Peyer's patch (tissue), 4 donors: ENCODE data around the gene BIRC6. TPM values are rescaled to one million over a fixed set of nuclear protein-coding genes. Genes with fewer than 3 reads are reported as not detected.

Experiments
- DNase-seq, 3 donors: peaks; one replicate each; pipeline ENCODE4 v3.0.0-alpha.2; 2017 to 2019
- H3K27ac ChIP-seq, 4 donors: fragments of 200-600 bp; sonication (generic); one replicate each; pipeline ENCODE4 v1.5.1; 2016 to 2019
- H3K27me3 ChIP-seq, 2 donors: fragments of 200-600 bp; sonication (generic); one replicate each; pipeline ENCODE4 v1.5.1; 2019
- H3K36me3 ChIP-seq, 3 donors: fragments of 200-600 bp; sonication (generic); one replicate each; pipeline ENCODE4 v1.5.1; 2016 to 2019
- H3K4me1 ChIP-seq, 4 donors: fragments of 200-600 bp; sonication (generic); one replicate each; pipeline ENCODE4 v1.5.1; 2016 to 2019
- H3K4me3 ChIP-seq, 4 donors: fragments of 200-600 bp; sonication (generic); 1 replicate in 3 of 4; 2 replicates in 1 of 4; pipeline ENCODE4 v1.5.1; 2016 to 2019; ENCODE audit warnings: mild to moderate bottlenecking in 1 of 4
- H3K9me3 ChIP-seq, 4 donors: fragments of 200-600 bp; sonication (generic); one replicate each; pipeline ENCODE4 v1.5.1; 2016 to 2019; ENCODE audit warnings: mild to moderate bottlenecking in 1 of 4
- CTCF ChIP-seq, 6 experiments: fragments of 450-650 bp in 4 of 6; fragments of 200-600 bp in 2 of 6; sonication (generic) in 1 of 6; IDR thresholded peaks; one replicate each; pipeline ENCODE4 v1.5.1; 2017 to 2019; ENCODE audit warnings: antibody characterized with exemption in 6 of 6, mild to moderate bottlenecking in 3 of 6, moderate library complexity in 1 of 6
- POLR2A ChIP-seq, 2 donors: fragments of 450-650 bp; IDR thresholded peaks; one replicate each; pipeline ENCODE4 v1.5.1; 2017; ENCODE audit warnings: antibody characterized with exemption in 2 of 2, mild to moderate bottlenecking in 2 of 2, moderate library complexity in 2 of 2
- total RNA-seq, 4 donors: library from RNA; depleted of rRNA; stranded (reverse); fragments of >200 nt; gene quantifications; one replicate each; pipeline ENCODE4 v1.1.0, GENCODE V29; 2016

Gene BIRC6
- total RNA-seq, 4 donors from 2014 or later = 133 to 237 (median 214) TPM

- Histone ChIP-seq H3K4me1 (no peaks in the 10 kb centered on the region), H3K36me3 (peaks cover 0 to 69% (median 0%) of the 10 kb centered on the region in 3 donors)
These were observed 27.7 kb downstream of the BIRC6 start for GRCh38 chr2:32384529-32384928.

GRCh38 chr2:32386739-32387138 is 29.9 kb downstream of the BIRC6 start:
- no peak overlapping the region for H3K4me3 ChIP-seq
- H3K36me3 ChIP-seq = peaks cover 0 to 74% (median 0%) of the 10 kb centered on the region in 3 donors
- H3K9me3 ChIP-seq = no peaks in the 10 kb centered on the region
- no peak for DNase-seq
- TF ChIP-seq POLR2A (IDR thresholded peaks at IDR 0.05) (no peak), CTCF (IDR thresholded peaks at IDR 0.05) (no peak)
- H3K4me1 ChIP-seq = no peaks in the 10 kb centered on the region
- no peaks in the 10 kb centered on the region for H3K27me3 ChIP-seq
- H3K27ac ChIP-seq = no peak overlapping the region

More at GRCh38 chr2:32384529-32384928, 27.7 kb downstream of the BIRC6 start:
- no peak for DNase-seq
- H3K27me3 ChIP-seq = no peaks in the 10 kb centered on the region
- H3K9me3 ChIP-seq = no peaks in the 10 kb centered on the region
- no peak for TF ChIP-seq CTCF (IDR thresholded peaks at IDR 0.05)
- TF ChIP-seq POLR2A (IDR thresholded peaks at IDR 0.05) = no peak
- H3K27ac ChIP-seq = no peak overlapping the region
- H3K4me3 ChIP-seq = no peak overlapping the region

- H3K4me1 ChIP-seq = no peaks in the 10 kb centered on the region
- H3K27ac ChIP-seq = no peak overlapping the region
- H3K36me3 ChIP-seq = peaks cover 0 to 72% (median 0%) of the 10 kb centered on the region in 3 donors
- H3K27me3 ChIP-seq = no peaks in the 10 kb centered on the region
- TF ChIP-seq CTCF (IDR thresholded peaks at IDR 0.05) (no peak), POLR2A (IDR thresholded peaks at IDR 0.05) (no peak)
- no peak for DNase-seq
- H3K9me3 ChIP-seq = no peaks in the 10 kb centered on the region
- H3K4me3 ChIP-seq = no peak overlapping the region
These were observed 42.4 kb downstream of the BIRC6 start for GRCh38 chr2:32399221-32399620.

- DNase-seq = no peak
- H3K36me3 ChIP-seq = peaks cover 0 to 71% (median 0%) of the 10 kb centered on the region in 3 donors
- no peak for TF ChIP-seq POLR2A (IDR thresholded peaks at IDR 0.05)
- no peak for TF ChIP-seq CTCF (IDR thresholded peaks at IDR 0.05)
These were observed 45.3 kb downstream of the BIRC6 start for GRCh38 chr2:32402091-32402490.

GRCh38 chr2:32403782-32404181 is 47.0 kb downstream of the BIRC6 start:
- Histone ChIP-seq H3K36me3 (peaks cover 0 to 71% (median 0%) of the 10 kb centered on the region in 3 donors), H3K4me1 (no peaks in the 10 kb centered on the region), H3K27ac (no peak overlapping the region), H3K9me3 (no peaks in the 10 kb centered on the region), H3K27me3 (no peaks in the 10 kb centered on the region), H3K4me3 (no peak overlapping the region)
- DNase-seq = no peak
- TF ChIP-seq CTCF (IDR thresholded peaks at IDR 0.05) (no peak), POLR2A (IDR thresholded peaks at IDR 0.05) (no peak)

More at GRCh38 chr2:32402091-32402490, 45.3 kb downstream of the BIRC6 start:
- Histone ChIP-seq H3K4me3 (no peak overlapping the region), H3K4me1 (no peaks in the 10 kb centered on the region), H3K9me3 (no peaks in the 10 kb centered on the region), H3K27me3 (no peaks in the 10 kb centered on the region), H3K27ac (no peak overlapping the region)

GRCh38 chr2:32404691-32405090 is 47.9 kb downstream of the BIRC6 start:
- peaks cover 0 to 69% (median 0%) of the 10 kb centered on the region in 3 donors for H3K36me3 ChIP-seq
- no peaks in the 10 kb centered on the region for H3K9me3 ChIP-seq
- no peak for DNase-seq
- H3K4me3 ChIP-seq = no peak overlapping the region
- H3K4me1 ChIP-seq = no peaks in the 10 kb centered on the region
- H3K27ac ChIP-seq = no peak overlapping the region
- H3K27me3 ChIP-seq = no peaks in the 10 kb centered on the region
- no peak for TF ChIP-seq CTCF (IDR thresholded peaks at IDR 0.05)
- TF ChIP-seq POLR2A (IDR thresholded peaks at IDR 0.05) = no peak
